Measurements from ENCODE around the gene ST6GALNAC3.

Gene ST6GALNAC3

DNA sequence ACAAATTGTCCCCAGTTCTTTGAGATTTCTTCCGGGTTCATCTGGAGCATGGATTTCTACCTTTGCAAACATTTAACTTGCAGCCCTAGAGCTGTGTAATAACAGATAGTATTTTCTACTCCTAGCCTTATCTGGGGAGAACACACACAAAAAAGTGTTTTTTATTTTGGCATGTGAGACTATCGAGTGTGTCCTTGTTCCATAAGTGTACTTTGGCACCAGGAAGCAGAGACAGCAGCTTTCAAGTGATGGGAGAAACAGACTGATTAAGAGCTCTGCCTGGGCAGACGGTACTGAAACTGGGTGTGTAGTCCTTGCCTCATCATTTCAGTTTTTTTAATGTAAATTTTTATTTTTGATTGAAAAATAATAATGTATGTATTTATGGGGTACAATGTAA is 297.4 kb downstream of the ST6GALNAC3 start:
- DNase-seq: peak; percentile 13

DNA sequence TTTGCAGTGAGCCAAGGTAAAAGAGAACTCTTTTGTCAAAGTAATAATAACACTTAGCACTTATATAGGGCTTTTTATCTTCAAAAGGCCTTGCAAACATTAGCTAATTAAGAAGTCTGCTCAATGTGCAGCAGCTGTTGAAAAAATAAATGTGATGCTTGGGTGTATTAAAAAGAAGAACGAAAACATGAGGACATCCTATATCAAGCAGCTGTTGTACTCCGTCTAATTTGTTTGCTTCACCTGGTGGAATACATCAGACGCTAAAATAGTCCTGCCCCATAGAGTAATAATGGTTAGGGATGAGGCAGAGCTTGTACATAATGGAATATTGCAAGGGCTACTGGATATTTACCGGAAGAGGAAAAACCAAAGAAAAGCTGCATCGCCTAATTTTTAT is 299.5 kb downstream of the ST6GALNAC3 start:
- peak; percentile 89 for DNase-seq

DNA sequence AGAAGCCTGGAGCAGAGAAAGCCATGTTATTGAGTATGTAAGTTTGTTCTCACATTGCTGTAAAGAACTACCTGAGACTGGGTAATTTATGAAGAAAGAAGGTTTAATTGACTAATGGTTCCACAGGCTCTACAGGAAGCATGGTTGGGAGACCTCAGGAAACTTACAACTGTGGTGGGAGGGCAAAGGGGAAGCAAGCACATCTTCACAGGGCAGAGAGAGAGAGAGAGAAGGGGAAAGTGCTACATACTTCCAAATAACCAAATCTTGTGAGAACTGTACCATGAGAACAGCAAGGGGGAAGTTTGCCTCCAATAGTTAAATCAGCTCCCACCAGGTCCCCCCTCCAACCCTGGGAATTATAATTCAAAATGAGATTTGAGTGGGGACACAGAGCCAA is 302.7 kb downstream of the ST6GALNAC3 start:
- DNase-seq: no peak

DNA sequence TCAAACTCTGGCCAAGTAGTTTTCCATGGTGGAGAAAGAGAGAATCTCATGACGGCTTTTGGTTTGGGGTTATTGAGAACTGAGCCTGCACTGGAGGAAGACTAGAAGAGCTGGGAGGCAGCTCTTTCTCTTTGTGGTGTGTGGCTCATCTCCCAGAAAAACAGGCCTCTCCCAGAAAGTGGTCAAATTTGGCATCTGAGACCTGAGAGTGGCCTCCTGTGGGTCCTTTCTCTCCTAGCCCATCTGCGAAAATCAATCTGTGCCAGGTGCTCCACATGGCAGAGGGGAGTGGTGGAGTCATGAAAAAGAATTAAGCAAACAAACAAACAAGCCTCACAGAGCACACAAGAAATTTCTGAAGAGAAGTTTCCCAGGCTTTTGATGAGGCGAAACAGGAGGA is 305.0 kb downstream of the ST6GALNAC3 start:
- peak; percentile 85 for DNase-seq

DNA sequence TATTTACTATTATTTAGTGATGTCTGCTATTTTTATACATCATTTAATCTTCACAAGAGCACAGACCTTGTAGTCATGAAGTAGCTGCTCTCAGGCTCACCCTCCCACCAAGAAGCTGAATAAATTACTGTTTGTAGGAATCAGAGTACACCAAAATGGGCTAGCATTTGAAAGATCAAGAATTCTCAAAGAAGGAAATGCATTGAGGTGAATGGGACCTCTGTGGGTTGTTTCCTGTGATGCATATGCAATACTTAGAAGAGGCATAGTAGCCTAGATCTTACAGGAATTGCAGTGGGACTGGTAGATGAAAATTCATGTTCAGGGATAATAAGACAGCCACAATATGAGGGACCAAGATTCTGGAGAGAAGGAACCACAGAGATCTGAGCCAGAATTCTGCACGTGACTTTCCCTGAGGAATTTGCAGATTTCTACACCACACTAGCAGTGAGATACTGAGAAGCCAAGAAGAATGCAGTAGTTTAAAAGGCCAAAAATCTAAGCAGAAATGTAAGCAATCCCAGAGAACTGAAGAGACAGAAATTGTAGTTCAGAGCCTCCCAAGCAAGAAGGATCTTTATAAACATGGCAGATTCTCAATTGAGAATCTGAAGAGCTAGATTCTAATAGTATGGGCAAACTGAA is 307.0 kb downstream of the ST6GALNAC3 start:
- DNase-seq: no peak

DNA sequence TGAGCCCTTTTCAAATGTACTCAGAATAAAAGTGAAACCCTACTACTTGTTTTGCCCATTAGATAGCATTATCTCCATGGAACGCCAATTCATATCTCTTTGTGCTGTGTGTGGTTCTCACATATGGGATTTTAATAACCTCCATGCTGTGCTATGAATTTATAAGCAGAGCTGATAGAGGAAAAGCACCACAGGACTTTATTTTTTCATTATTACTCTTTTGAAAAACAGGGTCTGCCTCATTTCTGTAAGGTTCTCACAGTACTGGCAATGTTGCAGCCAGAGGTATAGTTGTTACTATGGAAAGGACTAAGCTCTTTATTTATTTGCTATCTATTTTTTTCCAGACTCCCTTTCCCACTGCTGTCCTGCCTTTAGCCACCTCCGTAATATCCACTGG is 313.7 kb downstream of the ST6GALNAC3 start:
- no peak for DNase-seq

DNA sequence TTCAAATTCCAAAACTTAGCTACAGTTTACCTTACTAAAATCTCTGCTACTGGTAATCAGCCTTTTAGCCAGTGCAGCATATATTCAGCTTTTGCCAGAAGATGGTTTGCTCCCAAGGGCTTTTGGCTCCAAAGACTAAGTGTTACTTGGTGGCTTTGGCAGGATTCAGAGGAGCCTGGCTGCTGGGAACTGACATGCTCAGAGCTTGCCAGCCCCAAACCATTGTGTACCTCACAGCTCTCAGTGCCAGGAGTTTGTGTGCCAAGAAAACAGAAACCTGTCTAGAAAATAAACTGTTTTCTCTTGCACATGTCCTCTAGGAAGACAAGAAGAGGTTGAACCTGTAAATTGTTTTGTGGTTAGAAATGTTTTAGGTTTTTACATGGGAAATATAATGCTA is 315.9 kb downstream of the ST6GALNAC3 start:
- peak; percentile 16 for DNase-seq

DNA sequence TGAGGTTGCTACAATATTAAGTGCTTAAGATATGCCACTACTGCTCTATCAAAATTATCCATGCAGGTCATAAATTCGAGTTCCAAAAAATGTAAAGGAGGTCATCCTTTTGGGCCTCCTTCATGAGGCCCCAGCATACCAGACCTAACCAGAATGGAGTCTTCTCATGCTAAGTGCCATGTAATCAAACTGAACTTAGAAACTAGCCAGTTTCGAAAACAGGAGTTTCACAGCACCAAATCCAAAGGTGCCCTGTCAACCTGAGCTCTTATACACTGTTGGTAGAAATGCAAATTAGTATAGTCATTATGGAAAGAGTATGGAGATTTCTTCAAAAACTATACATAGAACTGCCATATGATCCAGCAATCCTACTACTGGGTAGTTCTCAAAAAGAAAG is 320.5 kb downstream of the ST6GALNAC3 start:
- no peak for DNase-seq

DNA sequence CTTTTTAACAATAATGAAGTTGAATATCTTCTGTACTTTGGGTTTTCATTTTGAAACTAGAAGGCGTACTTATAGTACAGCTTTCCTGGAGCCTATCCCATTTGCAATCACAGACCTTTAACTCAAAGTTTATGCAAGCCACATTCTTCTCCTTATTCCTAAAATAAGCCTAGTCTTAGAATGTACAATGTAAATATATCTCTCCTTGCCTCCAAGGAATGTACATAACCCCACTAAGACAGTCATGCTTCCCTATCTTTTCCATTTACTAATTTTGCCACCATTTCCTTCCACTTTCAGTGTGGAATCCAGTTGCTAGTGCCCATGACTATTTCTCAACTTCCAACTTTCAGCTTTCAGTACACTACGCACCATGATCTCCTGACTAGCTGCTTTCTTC is 327.6 kb downstream of the ST6GALNAC3 start:
- DNase-seq: no peak

DNA sequence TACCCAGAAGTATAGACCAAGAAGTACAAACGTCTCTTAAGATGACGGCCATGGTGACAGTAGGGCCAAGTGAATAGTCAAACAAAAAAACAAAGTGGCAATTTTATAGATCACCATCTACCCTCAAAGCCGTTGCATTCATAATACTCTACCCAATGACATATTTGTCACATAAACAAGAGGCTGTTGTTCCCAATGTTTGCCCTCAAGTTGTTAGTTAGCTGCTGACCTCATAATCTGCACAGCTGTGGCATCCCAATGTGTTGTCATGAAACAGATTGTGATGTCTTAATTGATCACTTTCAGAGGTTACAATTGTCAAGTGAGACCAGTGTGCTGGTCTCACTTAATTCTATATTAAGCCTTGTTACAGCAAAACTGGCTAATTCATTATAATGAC is 333.8 kb downstream of the ST6GALNAC3 start:
- no peak for DNase-seq

DNA sequence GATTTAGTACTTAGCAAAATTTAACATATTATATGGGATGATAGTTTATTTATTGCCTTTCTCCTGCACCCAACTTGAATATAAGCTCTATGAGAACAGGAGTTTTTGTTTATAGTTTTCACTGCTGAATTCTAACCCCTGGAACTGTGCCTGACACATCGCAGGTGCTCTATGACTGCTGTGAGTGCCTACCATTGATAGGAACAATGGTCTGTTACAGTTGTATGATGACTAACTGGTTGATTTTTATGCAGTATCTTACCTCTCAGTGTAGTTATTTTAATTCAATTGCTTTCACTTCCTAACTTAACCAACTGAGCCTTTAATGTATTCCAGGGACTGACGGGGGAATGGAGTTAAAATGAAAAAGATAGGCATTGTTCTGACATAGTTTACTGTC is 336.0 kb downstream of the ST6GALNAC3 start:
- no peak for DNase-seq

DNA sequence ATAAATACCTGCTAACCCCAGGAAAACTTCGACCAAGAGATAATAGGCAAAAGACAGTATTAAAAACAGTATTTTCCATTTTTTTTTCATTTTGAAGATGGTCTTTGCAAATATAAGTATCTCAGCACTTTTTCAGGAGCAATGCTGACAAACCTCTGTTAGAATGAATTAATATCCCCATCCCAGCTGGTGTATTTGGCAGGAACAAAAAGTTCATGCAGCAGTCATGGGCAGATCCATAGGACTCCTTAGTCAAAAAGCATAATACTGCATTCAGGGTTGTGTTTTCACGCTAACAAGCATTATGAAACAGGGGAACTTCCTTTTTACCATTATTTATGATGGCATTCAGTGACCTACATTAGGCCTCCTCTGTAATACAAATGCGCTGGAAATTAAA is 344.0 kb downstream of the ST6GALNAC3 start:
- no peak for DNase-seq

DNA sequence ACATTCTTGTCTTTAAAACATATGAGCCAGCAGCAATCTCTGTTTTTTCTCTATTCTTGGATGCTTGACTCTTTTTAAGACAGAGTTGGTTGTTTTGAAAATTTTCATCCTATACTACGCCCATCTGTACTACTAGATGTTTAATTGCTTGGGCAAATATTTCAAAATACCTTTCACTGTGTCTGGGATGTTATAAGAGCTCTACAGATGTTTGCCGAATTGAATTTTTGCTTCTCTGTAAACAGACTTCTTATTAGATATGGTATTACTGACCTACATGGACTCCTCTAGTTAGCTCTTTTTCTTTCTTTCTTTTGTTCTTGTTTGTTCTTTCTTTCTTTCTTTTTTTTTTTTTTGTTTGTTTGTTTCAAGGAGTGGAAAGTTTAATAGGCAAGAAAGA is 345.1 kb downstream of the ST6GALNAC3 start:
- DNase-seq: no peak

DNA sequence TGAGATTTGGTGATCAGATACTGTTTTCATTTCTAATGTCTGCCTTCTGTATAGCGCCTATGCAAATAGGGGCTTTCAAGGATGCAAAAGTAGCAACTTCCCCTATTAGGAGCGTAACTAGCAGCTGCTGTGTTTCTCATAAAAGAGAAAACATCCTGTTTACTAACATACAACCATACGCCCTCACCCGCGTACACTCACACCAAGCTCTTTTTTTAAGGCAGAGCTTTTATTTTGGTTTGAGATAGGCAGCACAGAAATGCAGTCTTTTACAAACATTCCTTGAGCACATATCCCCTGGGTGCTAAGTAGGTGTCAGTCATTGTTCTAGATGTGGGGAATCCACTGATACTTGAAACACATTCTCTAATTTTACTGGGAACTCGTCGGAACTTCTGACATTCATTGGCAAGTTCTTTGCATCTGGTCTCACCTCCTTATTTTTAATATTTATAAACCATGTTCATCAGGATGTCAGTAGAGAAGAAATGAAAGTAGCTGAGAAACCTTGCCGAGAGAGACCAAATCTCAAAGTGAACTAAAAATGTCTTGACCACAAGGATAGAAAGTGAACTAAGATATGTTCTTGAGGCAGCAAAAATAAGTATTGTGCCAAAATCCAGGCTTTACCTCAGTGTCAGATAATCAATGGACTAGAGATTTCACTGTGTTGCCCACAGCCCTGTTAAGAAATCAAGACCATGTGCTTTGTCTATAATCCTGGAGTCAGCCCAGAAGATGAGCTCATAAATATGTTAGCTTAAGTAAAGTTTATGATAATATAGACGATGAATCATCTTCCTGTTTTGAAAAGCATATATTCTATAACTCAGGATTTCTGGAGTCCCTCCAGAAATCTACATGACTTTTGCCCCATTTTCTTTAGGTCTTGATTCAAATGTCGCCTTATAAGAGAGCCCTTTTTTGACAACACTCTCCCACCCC is 350.9 kb downstream of the ST6GALNAC3 start:
- DNase-seq: no peak

DNA sequence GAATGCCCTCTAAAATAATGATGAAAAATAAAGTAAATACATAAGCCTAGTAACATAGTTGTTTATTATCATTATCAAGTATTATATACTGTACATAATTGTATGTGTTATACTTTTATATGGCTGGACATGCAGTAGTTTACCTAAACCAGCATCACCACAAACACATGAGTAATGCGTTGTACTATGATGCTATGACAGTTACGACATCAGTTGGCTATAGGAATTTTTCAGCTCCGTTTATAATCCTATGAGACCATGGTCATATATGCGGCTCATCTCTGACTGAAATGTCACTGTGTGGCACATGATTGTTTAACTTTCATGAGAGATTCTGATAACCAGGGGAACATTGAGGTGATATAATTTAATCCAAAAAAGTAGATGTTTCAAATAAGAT is 352.1 kb downstream of the ST6GALNAC3 start:
- no peak for DNase-seq

DNA sequence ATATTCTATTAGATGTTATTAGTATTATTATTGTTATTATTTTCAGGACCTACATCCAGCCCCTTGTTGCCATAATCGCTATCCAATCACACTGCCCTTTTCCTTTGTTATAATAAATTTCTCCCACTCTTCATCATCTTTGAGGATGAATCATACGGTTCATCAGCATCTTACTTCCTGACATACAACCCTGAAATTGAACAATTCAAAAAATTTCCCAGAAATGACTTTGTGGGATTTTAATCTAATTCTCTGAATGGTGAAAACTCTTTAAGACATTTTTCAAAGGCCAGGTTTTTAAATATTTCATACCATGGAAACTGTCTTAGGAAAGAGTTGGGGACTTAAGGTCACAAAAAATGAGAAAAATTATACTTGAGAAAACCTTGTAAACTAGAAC is 353.5 kb downstream of the ST6GALNAC3 start:
- DNase-seq: no peak

DNA sequence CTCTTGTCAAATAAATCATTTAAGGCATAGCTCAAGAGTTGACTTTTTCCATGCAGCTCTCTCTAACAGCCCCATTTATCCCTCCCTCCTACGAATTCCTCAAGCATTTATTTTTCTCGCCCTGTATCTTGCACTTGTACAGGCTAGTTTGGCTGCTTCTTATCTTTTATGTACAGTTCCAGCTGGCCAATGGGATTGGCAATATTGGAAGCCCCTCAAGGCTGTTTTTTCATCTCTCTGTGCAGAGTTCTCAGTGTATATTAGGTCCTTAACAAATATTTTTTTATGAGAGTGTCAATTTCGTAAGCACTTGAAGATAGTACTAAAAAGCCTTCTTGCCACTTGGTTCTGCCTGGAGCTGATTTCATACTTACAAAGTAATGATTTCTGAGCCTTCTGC is 356.0 kb downstream of the ST6GALNAC3 start:
- DNase-seq: no peak

DNA sequence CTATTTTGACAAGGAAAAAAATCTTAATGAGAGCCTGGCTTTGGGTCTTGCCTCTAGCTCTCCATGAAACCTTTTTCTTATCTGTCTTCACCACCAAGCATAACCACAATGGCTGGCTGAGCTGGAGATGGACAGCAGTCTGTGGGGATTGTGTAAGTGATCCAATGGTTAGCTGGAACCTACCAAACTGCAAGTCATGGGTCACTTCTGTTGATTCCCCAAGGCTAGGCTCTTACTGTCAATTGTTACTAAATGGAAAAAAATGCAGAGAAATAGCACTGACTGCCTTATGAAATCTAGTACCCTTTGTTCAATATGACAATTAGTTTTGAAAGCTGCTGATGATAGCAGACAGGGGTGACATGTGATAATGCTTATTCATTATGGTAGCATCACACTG is 359.0 kb downstream of the ST6GALNAC3 start:
- DNase-seq: peak; percentile 65

DNA sequence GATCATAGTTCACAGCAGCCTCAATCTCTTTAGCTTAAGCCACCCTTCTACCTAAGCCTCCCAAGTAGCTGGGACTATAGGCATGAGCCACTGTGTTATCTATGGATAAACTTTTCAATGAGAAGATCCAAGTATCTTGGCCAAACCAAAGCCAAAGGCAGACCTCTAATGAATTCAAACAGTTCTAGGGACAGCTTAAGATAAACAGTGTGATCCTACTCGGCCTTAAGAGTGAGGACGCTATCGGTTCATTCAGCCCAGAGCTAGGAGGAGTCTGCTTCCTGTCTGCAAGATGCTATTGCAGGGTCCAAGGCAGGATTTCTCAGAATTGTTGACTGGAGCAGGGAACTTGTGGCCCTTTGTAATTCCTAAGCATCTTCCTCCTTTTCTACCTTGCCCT is 368.7 kb downstream of the ST6GALNAC3 start:
- no peak for DNase-seq

DNA sequence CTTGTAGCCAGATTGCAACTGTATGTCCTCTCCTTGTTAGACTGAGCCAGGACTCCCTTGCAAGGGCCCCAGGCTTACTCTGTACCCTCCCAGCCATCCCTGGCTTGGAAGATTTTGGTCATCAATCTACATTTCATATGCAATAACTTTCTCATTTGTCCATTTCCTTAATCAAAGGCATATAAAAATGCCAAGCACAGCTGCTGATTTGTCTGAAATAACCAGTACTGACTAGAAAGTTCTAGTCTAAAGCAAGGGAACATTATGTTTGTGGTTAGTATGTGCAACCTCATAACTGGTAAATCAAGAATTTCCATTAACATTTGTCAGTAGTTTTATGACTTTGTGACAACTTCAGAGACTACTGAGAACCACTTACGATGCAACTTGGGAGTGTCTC is 370.2 kb downstream of the ST6GALNAC3 start:
- DNase-seq: no peak

DNA sequence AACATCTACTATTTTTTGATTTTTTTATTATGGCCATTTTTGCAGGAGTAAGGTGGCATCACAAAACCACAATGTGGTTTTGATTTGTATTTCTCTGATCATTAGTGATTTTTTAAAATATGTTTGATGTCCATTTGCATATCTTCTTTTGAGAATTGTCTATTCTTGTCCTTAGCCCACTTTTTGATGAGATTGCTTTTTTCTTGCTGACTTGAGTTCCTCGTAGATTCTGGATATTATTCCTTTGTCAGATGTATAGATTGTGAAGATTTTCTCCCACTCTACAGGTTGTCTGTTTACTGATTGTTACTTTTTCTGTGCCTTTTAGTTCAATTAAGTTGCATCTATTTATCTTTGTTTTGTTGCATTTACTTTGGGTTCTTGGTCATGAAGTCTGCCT is 375.7 kb downstream of the ST6GALNAC3 start:
- no peak for DNase-seq

DNA sequence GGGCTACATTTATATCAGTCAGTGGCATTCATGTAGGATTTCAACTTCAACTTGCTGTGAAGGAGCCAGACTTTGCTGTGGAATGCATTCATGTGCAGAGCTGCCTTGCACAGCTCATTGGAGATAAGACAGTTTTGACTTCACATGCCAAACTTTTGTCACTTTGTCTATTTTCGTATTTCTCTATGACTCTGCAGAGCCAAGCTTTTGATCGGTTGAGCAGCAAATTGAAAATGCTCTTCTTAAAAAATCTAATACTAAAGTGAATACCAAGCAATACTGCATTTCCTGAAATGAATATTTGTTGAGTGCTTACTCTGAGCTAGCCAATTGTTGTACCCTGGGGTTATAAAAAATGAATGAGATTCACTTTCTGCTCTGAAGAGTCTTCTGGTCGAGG is 388.7 kb downstream of the ST6GALNAC3 start:
- DNase-seq: no peak

DNA sequence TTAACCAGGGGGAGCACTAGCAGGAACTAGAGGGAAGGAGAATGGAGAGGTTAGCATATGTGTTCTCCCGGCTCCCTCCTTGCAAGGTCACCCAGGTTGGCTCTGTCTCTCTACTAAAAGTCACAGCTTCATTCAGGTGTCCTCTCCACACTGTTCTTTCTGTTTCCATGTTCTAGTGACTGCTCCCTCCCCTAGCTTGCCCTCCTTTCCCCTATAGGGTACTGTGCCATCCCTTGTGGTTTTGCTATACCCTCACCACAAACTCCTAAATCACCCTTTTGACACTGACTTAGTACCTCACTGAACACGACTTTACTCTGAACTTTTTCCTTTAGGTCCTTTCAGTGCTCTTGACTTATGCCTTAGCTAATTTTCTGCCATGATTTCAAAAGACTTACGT is 389.3 kb downstream of the ST6GALNAC3 start:
- no peak for DNase-seq

DNA sequence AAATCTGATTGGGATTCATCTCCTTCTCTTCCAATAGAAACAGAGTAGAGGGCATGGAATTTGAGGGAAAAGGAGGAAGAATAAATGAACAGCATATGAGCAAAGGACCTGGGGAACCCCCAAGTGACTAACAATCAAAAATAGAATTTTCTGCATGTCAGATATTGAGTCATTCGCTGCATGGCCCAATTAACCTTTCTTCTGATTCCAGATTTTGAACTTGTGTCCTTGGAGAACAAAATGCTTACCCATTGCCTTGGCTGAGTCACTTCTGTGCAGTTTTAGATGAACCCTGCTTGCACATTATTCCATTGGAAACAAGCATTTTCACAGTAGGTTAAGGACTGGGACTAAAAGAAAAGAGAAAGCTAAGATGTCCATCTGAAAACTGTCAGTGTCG is 390.5 kb downstream of the ST6GALNAC3 start:
- DNase-seq: no peak

DNA sequence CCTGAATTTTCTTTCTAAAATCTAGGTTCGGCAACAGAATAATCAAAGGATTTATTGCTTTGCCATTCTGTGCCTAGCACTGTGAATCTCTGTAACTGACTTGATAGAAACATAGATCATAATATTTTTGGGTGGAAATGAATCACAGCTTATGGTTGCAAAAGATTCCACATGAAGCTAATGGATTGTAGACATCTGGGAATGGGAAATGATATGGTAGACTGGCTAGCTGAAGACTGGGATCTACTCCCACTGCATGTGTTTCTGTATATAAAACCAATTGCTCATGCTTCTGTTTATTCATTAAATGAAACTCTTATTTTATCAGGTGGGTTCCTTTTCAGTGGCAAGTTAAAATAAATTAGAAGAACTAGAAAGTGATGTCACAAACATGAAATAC is 395.6 kb downstream of the ST6GALNAC3 start:
- no peak for DNase-seq

All from NCI-H69 (cell line).